ENCODE measurements around the gene IL26. TPM values are rescaled to one million over a fixed set of nuclear protein-coding genes. Genes with fewer than 3 reads are reported as not detected.

Gene IL26
- total RNA-seq, 1 experiment from 2014 or later = not detected

- DNase-seq (ENCODE audit: low read depth, low spot score) (no peak), ATAC-seq (no peak)
- H3K27ac ChIP-seq (ENCODE audit: low read length) = no peak overlapping the region
- in situ Hi-C loops (cut with HindIII; ENCODE audit: low pct_unique_long_range_greater_than_20kb, low sequenced_read_pairs) = no loop called here
- no peak overlapping the region for H3K4me3 ChIP-seq (ENCODE audit: low read depth in 2 of 2, low read length in 2 of 2)
- intact Hi-C loops (cut with micrococcal nuclease; ENCODE audit: unreplicated experiment) = no loop called here
- H3K36me3 ChIP-seq (ENCODE audit: control insufficient read depth, insufficient read depth, low read length) = no peaks in the 10 kb centered on the region
- H3K4me1 ChIP-seq (ENCODE audit: control insufficient read depth, insufficient read depth, low read length) = no peaks in the 10 kb centered on the region
- H3K27me3 ChIP-seq (ENCODE audit: control insufficient read depth, insufficient read depth, low read length) = no peaks in the 10 kb centered on the region
- CTCF ChIA-PET = no interaction called here
- H3K9me3 ChIP-seq (ENCODE audit: control insufficient read depth, insufficient read depth, low read depth, low read length) = no peaks in the 10 kb centered on the region
- BruUV-seq (replicated peaks) = no TSS peak
- POLR2A ChIA-PET = no interaction called here
- TF ChIP-seq REST (IDR thresholded peaks at IDR 0.05; ENCODE audit: insufficient read depth in 1 of 2, low read depth in 2 of 2, low read length in 1 of 2) (no peak), CTCF (IDR thresholded peaks at IDR 0.05) (no peak)
These were observed 42.3 kb upstream of the IL26 start for GRCh38 chr12:68267892-68268396.

- Histone ChIP-seq H3K27ac (ENCODE audit: low read length) (no peak overlapping the region), H3K9me3 (ENCODE audit: control insufficient read depth, insufficient read depth, low read depth, low read length) (no peaks in the 10 kb centered on the region), H3K36me3 (ENCODE audit: control insufficient read depth, insufficient read depth, low read length) (no peaks in the 10 kb centered on the region), H3K4me3 (ENCODE audit: low read depth in 2 of 2, low read length in 2 of 2) (no peak overlapping the region), H3K27me3 (ENCODE audit: control insufficient read depth, insufficient read depth, low read length) (no peaks in the 10 kb centered on the region), H3K4me1 (ENCODE audit: control insufficient read depth, insufficient read depth, low read length) (no peaks in the 10 kb centered on the region)
- intact Hi-C loops (cut with micrococcal nuclease; ENCODE audit: unreplicated experiment) = no loop called here
- ChIA-PET POLR2A (no interaction called here), CTCF (no interaction called here)
- BruUV-seq (replicated peaks) = no TSS peak
- TF ChIP-seq SIN3A (IDR thresholded peaks at IDR 0.05; ENCODE audit: borderline replicate concordance, insufficient read depth, low read depth, low read length) = no peak
- no peak for TF ChIP-seq CTCF (IDR thresholded peaks at IDR 0.05)
- TF ChIP-seq REST (IDR thresholded peaks at IDR 0.05; ENCODE audit: insufficient read depth in 1 of 2, low read depth in 2 of 2, low read length in 1 of 2) = no peak
- TF ChIP-seq POLR2AphosphoS5 (IDR thresholded peaks at IDR 0.05; ENCODE audit: low read depth, low read length) = no peak
- no peak for TF ChIP-seq TCF7L2 (IDR thresholded peaks at IDR 0.05; ENCODE audit: low read depth, low read length)
- no peak for DNase-seq (ENCODE audit: low read depth, low spot score)
- ATAC-seq = no peak
- in situ Hi-C loops (cut with HindIII; ENCODE audit: low pct_unique_long_range_greater_than_20kb, low sequenced_read_pairs) = no loop called here
These were observed 39.2 kb upstream of the IL26 start for GRCh38 chr12:68264857-68265256.
